Neural cell (in vitro differentiated cells): ENCODE measurements around the gene ISYNA1. TPM values are rescaled to one million over a fixed set of nuclear protein-coding genes. Genes with fewer than 3 reads are reported as not detected.
A peak's percentile ranks its signal among the peaks of the same experiment; 100 is the strongest.

Source experiments
- H2AFZ ChIP-seq: fragments of 200-600, 300-800 bp; sonication (generic), shearing (Covaris generic); 2 replicates; pipeline ENCODE4 v1.6.0; 2014; ENCODE audit warnings: low read depth, mild to moderate bottlenecking, antibody characterized with exemption, low read length, moderate library complexity
- H3F3A ChIP-seq: fragments of 200-600 bp; shearing (Covaris generic); 2 replicates; pipeline ENCODE4 v1.6.1; 2016; ENCODE audit warnings: mild to moderate bottlenecking, moderate library complexity, mixed read lengths, antibody characterized with exemption, low read length; ENCODE audit not compliant: insufficient read depth, poor library complexity, severe bottlenecking
- H3K27ac ChIP-seq: fragments of 200-600, 300-800 bp; sonication (generic), shearing (Covaris generic); 2 replicates; pipeline ENCODE4 v1.5.1; 2014; ENCODE audit warnings: mild to moderate bottlenecking, low read length, moderate library complexity
- H3K27me3 ChIP-seq: fragments of 300-800, 200-600 bp; sonication (generic), shearing (Covaris generic); 2 replicates; pipeline ENCODE4 v1.6.0; 2014; ENCODE audit warnings: mild to moderate bottlenecking, low read depth, low read length, moderate library complexity; ENCODE audit not compliant: insufficient read depth
- H3K36me3 ChIP-seq: fragments of 300-800, 200-600 bp; sonication (generic), shearing (Covaris generic); 2 replicates; pipeline ENCODE4 v1.5.1; 2014; ENCODE audit warnings: mild to moderate bottlenecking, antibody characterized with exemption, low read length, moderate library complexity; ENCODE audit not compliant: insufficient read depth
- H3K4me2 ChIP-seq: fragments of 300-800, 200-600 bp; sonication (generic), shearing (Covaris generic); 2 replicates; pipeline ENCODE4 v1.6.0; 2014; ENCODE audit warnings: mild to moderate bottlenecking, low read length
- H3K4me3 ChIP-seq: fragments of 300-800, 200-600 bp; sonication (generic), shearing (Covaris generic); 2 replicates; pipeline ENCODE4 v1.5.1; 2014; ENCODE audit warnings: mild to moderate bottlenecking, low read length, moderate library complexity
- H3K79me2 ChIP-seq: fragments of 200-600 bp; shearing (Covaris generic); replicated peaks from 2 replicates; pipeline ENCODE4 v1.6.0; 2014; ENCODE audit warnings: mild to moderate bottlenecking, low read length, moderate library complexity; ENCODE audit not compliant: insufficient read depth
- H3K9ac ChIP-seq: fragments of 300-800, 200-600 bp; sonication (generic), shearing (Covaris generic); 2 replicates; pipeline ENCODE4 v1.6.1; 2016; ENCODE audit warnings: mild to moderate bottlenecking, low read length, mixed read lengths
- H3K9me2 ChIP-seq: fragments of 200-600 bp; shearing (Covaris generic); 2 replicates; pipeline ENCODE4 v1.6.1; 2016; ENCODE audit warnings: mild to moderate bottlenecking, low read length, mixed read lengths; ENCODE audit not compliant: insufficient read depth
- H3K9me3 ChIP-seq: fragments of 200-600, 300-800 bp; sonication (generic), shearing (Covaris generic); 2 replicates; pipeline ENCODE4 v1.6.1; 2016; ENCODE audit warnings: mild to moderate bottlenecking, mixed run types, low read length, moderate library complexity, mixed read lengths
- H4K20me1 ChIP-seq: fragments of 200-600 bp; shearing (Covaris generic); 2 replicates; pipeline ENCODE4 v1.6.1; 2016; ENCODE audit warnings: mild to moderate bottlenecking, mixed run types; ENCODE audit not compliant: insufficient read depth
- CTCF ChIP-seq: fragments of 450-650 bp; IDR thresholded peaks from 2 replicates; pipeline ENCODE4 v1.5.1; 2014; ENCODE audit warnings: antibody characterized with exemption, mild to moderate bottlenecking, moderate library complexity; ENCODE audit not compliant: poor library complexity, severe bottlenecking
- EP300 ChIP-seq: fragments of 450-650 bp; conservative IDR thresholded peaks from 2 replicates; pipeline ENCODE4 v1.6.1; 2014; ENCODE audit warnings: antibody characterized with exemption, mild to moderate bottlenecking, moderate library complexity; ENCODE audit not compliant: poor library complexity, severe bottlenecking
- EZH2 ChIP-seq: fragments of 200-600, 300-800 bp; shearing (Covaris generic), sonication (generic); IDR thresholded peaks from 2 replicates; pipeline ENCODE4 v1.6.1; 2014; ENCODE audit warnings: antibody characterized with exemption, low read length, borderline replicate concordance, mild to moderate bottlenecking; ENCODE audit not compliant: insufficient read depth, poor library complexity, severe bottlenecking
- MXI1 ChIP-seq: fragments of 450-650 bp; conservative IDR thresholded peaks from 2 replicates; pipeline ENCODE4 v1.6.1; 2014; ENCODE audit warnings: antibody characterized with exemption, mild to moderate bottlenecking; ENCODE audit not compliant: poor library complexity, severe bottlenecking
- POLR2AphosphoS5 ChIP-seq: IDR thresholded peaks from 2 replicates; pipeline ENCODE4 v1.6.1; 2012
- RAD21 ChIP-seq: fragments of 450-650 bp; conservative IDR thresholded peaks from 2 replicates; pipeline ENCODE4 v1.6.1; 2014; ENCODE audit warnings: antibody characterized with exemption, mild to moderate bottlenecking, moderate library complexity
- REST ChIP-seq: IDR thresholded peaks from 2 replicates; pipeline ENCODE4 v1.6.1; 2012; ENCODE audit warnings: borderline replicate concordance
- SMC3 ChIP-seq: fragments of 450-650 bp; conservative IDR thresholded peaks from 2 replicates; pipeline ENCODE4 v1.6.1; 2014; ENCODE audit warnings: antibody characterized with exemption, mild to moderate bottlenecking, moderate library complexity; ENCODE audit not compliant: poor library complexity
- TAF1 ChIP-seq: IDR thresholded peaks from 2 replicates; pipeline ENCODE4 v1.6.1; 2012; ENCODE audit warnings: low read depth
- polyA plus RNA-seq: library from polyadenylated mRNA; depleted of rRNA; stranded (reverse); fragments of >200 nt; gene quantifications from 2 replicates; pipeline ENCODE4 v1.2.3, GENCODE V29; 2014

Gene ISYNA1
- polyA plus RNA-seq, 1 donor from 2014 or later: 123 TPM

- H3K9ac ChIP-seq: peak overlapping the region; percentile 34
- no peaks in the 10 kb centered on the region for H3K79me2 ChIP-seq
- peak; percentile 61 for TF ChIP-seq RAD21
- TF ChIP-seq MXI1: peak; percentile 39
- TF ChIP-seq EP300: no peak
- no peak for TF ChIP-seq POLR2AphosphoS5
- no peak for TF ChIP-seq EZH2
- no peak for TF ChIP-seq REST
- TF ChIP-seq SMC3: peak; percentile 69
- no peak for TF ChIP-seq TAF1
- TF ChIP-seq CTCF: peak; percentile 90
- H2AFZ ChIP-seq: peak overlapping the region; percentile 19
- H3K9me3 ChIP-seq: no peaks in the 10 kb centered on the region
- peak overlapping the region; percentile 64 for H3K4me3 ChIP-seq
- H4K20me1 ChIP-seq: no peaks in the 10 kb centered on the region
- no peaks in the 10 kb centered on the region for H3F3A ChIP-seq
- no peaks in the 10 kb centered on the region for H3K9me2 ChIP-seq
- H3K27ac ChIP-seq: no peak overlapping the region
- peaks cover 9% of the 10 kb centered on the region for H3K27me3 ChIP-seq
- no peak overlapping the region for H3K4me2 ChIP-seq
- H3K36me3 ChIP-seq: no peaks in the 10 kb centered on the region
Observed at GRCh38 chr19:18388100-18388959, 49.6 kb downstream of the ISYNA1 start.

- H2AFZ ChIP-seq: no peak overlapping the region
- no peak overlapping the region for H3K4me3 ChIP-seq
- no peaks in the 10 kb centered on the region for H3K79me2 ChIP-seq
Observed at GRCh38 chr19:18386543-18387271, 51.2 kb downstream of the ISYNA1 start.

More at GRCh38 chr19:18386543-18387271, 51.2 kb downstream of the ISYNA1 start:
- Histone ChIP-seq H3K9ac (no peak overlapping the region), H4K20me1 (no peaks in the 10 kb centered on the region), H3K36me3 (no peaks in the 10 kb centered on the region), H3K27me3 (peaks cover 9% of the 10 kb centered on the region), H3F3A (no peaks in the 10 kb centered on the region), H3K27ac (no peak overlapping the region), H3K4me2 (no peak overlapping the region), H3K9me2 (no peaks in the 10 kb centered on the region), H3K9me3 (no peaks in the 10 kb centered on the region)
- TF ChIP-seq POLR2AphosphoS5 (no peak), MXI1 (no peak), EZH2 (no peak), RAD21 (no peak), TAF1 (no peak), REST (no peak), CTCF (no peak), SMC3 (no peak), EP300 (no peak)
